K562 (cell line): ENCODE measurements around the gene DGAT2L6.

Source experiments
- CTCF ChIP-seq, 3 experiments: IDR thresholded peaks in 2 of 3; conservative IDR thresholded peaks in 1 of 3; 2 replicates each; pipeline ENCODE4 v1.5.1; 2011 to 2012; ENCODE audit warnings: low read length in 3 of 3, mild to moderate bottlenecking in 3 of 3, control low read depth in 2 of 3, improper control_type of control experiment in 1 of 3, inconsistent platforms in 1 of 3, low read depth in 1 of 3, mixed read lengths in 1 of 3, moderate library complexity in 1 of 3; ENCODE audit not compliant: insufficient read depth in 2 of 3
- E2F1 ChIP-seq: sonication (generic); formaldehyde crosslinking; IDR thresholded peaks from 2 replicates; pipeline ENCODE4 v1.8.1; 2023; ENCODE audit warnings: mild to moderate bottlenecking, missing genetic modification reagents, moderate library complexity
- EZH2 ChIP-seq: IDR thresholded peaks from 2 replicates; pipeline ENCODE4 v1.6.1; 2012; ENCODE audit warnings: low read depth, mild to moderate bottlenecking, inconsistent platforms, low read length, borderline replicate concordance
- MEF2A ChIP-seq: IDR thresholded peaks from 2 replicates; pipeline ENCODE4 v1.6.1; 2011; ENCODE audit warnings: low read depth, mild to moderate bottlenecking, low read length, moderate library complexity; ENCODE audit not compliant: control insufficient read depth
- NCOA2 ChIP-seq, 2 experiments: fragments of 450-650 bp; IDR thresholded peaks; 2 replicates each; pipeline ENCODE4 v1.6.1; 2018; ENCODE audit warnings: mild to moderate bottlenecking in 2 of 2, moderate library complexity in 1 of 2; ENCODE audit not compliant: partially characterized antibody in 2 of 2
- POLR2A ChIP-seq: fragments of 450-650 bp; conservative IDR thresholded peaks from 2 replicates; pipeline ENCODE4 v1.6.1; 2016
- RAD51 ChIP-seq: fragments of 450-650 bp; IDR thresholded peaks from 2 replicates; pipeline ENCODE4 v1.7.1; 2016; ENCODE audit warnings: low read depth, mild to moderate bottlenecking, borderline replicate concordance
- RBM14 ChIP-seq: fragments of 200-400 bp; formaldehyde crosslinking; IDR thresholded peaks from 2 replicates; pipeline ENCODE4 v1.6.1; 2018; ENCODE audit warnings: low read depth, mild to moderate bottlenecking, low read length, moderate library complexity, borderline replicate concordance; ENCODE audit not compliant: insufficient read depth
- SAFB ChIP-seq: fragments of 200-400 bp; formaldehyde crosslinking; IDR thresholded peaks from 2 replicates; pipeline ENCODE4 v1.6.1; 2017; ENCODE audit warnings: low read depth, low read length, borderline replicate concordance
- TAF1 ChIP-seq: IDR thresholded peaks from 2 replicates; pipeline ENCODE4 v1.6.1; 2011; ENCODE audit warnings: mild to moderate bottlenecking, low read length, moderate library complexity; ENCODE audit not compliant: insufficient read depth, control insufficient read depth, severe bottlenecking; ENCODE audit errors: extremely low read depth
- ZBTB1 ChIP-seq: sonication (generic); formaldehyde crosslinking; IDR thresholded peaks from 2 replicates; pipeline ENCODE4 v1.8.1; 2023; ENCODE audit warnings: missing genetic modification reagents, low read depth, mild to moderate bottlenecking, borderline replicate concordance
- TF ChIP-seq, protein P1 (sequence below): sonication (generic); formaldehyde crosslinking; IDR thresholded peaks from 2 replicates; pipeline ENCODE4 v1.8.0; 2022; ENCODE audit warnings: mild to moderate bottlenecking, missing genetic modification reagents
- TF ChIP-seq, protein P2 (sequence below), 2 experiments: fragments of 450-650 bp; formaldehyde crosslinking in 1 of 2; IDR thresholded peaks; 2 replicates each; pipeline versions ENCODE4 v1.4.0 to v1.6.1; 2014 to 2020; ENCODE audit warnings: mild to moderate bottlenecking in 2 of 2, borderline replicate concordance in 1 of 2, low read depth in 1 of 2
- TF ChIP-seq, protein P3 (sequence below): fragments of 250-450 bp; sonication (Bioruptor Pico); IDR thresholded peaks from 2 replicates; pipeline ENCODE4 v1.5.1; 2021; ENCODE audit warnings: mild to moderate bottlenecking

DNA sequence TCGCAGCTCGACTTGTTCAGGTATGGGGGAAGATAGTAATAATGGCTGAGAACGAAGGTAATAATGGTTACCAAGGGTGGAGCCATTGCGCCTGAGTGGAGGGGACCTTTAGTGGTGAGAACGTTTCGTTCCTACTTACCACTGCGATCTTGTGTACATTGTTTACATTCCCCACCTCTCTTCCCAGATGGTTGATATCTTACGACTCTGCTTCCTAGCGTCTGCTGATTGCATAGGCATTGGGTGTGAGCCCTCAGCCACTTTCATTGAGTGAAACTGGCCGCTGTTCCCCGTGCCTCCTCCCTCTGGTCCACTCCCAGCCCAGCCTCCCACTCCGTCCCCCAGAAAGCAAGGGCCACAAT lies 43.2 kb upstream of the DGAT2L6 start:
- no peak for TF ChIP-seq CTCF (IDR thresholded peaks at IDR 0.05 in 2 of 3, conservative IDR thresholded peaks at IDR 0.05 in 1 of 3; ENCODE audit: insufficient read depth in 2 of 3, low read depth in 1 of 3, low read length in 3 of 3)
- no peak for TF ChIP-seq EZH2
- no peak for TF ChIP-seq RAD51
- no peak for TF ChIP-seq MEF2A
- TF ChIP-seq E2F1 (CRISPR knock-in tag), result no peak
- no peak for TF ChIP-seq RBM14
- TF ChIP-seq ZBTB1 (CRISPR knock-in tag), result no peak
- TF ChIP-seq, protein P1, sequence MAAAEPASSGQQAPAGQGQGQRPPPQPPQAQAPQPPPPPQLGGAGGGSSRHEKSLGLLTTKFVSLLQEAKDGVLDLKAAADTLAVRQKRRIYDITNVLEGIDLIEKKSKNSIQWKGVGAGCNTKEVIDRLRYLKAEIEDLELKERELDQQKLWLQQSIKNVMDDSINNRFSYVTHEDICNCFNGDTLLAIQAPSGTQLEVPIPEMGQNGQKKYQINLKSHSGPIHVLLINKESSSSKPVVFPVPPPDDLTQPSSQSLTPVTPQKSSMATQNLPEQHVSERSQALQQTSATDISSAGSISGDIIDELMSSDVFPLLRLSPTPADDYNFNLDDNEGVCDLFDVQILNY (CRISPR knock-in tag), result no peak
- no peak for TF ChIP-seq SAFB
- no peak for TF ChIP-seq NCOA2 (IDR thresholded peaks at IDR 0.05; ENCODE audit: partially characterized antibody in 2 of 2)
- TF ChIP-seq POLR2A, result no peak
- TF ChIP-seq, protein P2, sequence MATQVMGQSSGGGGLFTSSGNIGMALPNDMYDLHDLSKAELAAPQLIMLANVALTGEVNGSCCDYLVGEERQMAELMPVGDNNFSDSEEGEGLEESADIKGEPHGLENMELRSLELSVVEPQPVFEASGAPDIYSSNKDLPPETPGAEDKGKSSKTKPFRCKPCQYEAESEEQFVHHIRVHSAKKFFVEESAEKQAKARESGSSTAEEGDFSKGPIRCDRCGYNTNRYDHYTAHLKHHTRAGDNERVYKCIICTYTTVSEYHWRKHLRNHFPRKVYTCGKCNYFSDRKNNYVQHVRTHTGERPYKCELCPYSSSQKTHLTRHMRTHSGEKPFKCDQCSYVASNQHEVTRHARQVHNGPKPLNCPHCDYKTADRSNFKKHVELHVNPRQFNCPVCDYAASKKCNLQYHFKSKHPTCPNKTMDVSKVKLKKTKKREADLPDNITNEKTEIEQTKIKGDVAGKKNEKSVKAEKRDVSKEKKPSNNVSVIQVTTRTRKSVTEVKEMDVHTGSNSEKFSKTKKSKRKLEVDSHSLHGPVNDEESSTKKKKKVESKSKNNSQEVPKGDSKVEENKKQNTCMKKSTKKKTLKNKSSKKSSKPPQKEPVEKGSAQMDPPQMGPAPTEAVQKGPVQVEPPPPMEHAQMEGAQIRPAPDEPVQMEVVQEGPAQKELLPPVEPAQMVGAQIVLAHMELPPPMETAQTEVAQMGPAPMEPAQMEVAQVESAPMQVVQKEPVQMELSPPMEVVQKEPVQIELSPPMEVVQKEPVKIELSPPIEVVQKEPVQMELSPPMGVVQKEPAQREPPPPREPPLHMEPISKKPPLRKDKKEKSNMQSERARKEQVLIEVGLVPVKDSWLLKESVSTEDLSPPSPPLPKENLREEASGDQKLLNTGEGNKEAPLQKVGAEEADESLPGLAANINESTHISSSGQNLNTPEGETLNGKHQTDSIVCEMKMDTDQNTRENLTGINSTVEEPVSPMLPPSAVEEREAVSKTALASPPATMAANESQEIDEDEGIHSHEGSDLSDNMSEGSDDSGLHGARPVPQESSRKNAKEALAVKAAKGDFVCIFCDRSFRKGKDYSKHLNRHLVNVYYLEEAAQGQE (IDR thresholded peaks at IDR 0.05; ENCODE audit: borderline replicate concordance), result no peak
- TF ChIP-seq, protein P2 (CRISPR knock-in tag; IDR thresholded peaks at IDR 0.05; ENCODE audit: low read depth), result no peak
- TF ChIP-seq, protein P3, sequence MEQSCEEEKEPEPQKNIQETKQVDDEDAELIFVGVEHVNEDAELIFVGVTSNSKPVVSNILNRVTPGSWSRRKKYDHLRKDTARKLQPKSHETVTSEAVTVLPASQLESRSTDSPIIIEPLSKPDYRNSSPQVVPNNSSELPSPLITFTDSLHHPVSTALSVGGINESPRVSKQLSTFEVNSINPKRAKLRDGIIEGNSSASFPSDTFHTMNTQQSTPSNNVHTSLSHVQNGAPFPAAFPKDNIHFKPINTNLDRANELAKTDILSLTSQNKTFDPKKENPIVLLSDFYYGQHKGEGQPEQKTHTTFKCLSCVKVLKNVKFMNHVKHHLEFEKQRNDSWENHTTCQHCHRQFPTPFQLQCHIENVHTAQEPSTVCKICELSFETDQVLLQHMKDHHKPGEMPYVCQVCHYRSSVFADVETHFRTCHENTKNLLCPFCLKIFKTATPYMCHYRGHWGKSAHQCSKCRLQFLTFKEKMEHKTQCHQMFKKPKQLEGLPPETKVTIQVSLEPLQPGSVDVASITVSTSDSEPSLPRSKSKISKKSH (CRISPR knock-in tag), result no peak
- TF ChIP-seq TAF1, result no peak
